K562 (cell line): Measurements from ENCODE around the gene XPR1. TPM values are rescaled to one million over a fixed set of nuclear protein-coding genes. Genes with fewer than 3 reads are reported as not detected.

Experiments
- ATAC-seq: fragments of 200-7000 bp; cut with Tn5 transposase; 3 replicates; pipeline ENCODE4 v1.9.1; 2020; ENCODE audit warnings: moderate library complexity
- BruUV-seq: library from RNA; stranded (reverse); fragments of 400-500 nt; replicated peaks from 2 replicates; lab custom pipeline; 2021; lab: Mats Ljungman, UMichigan
- CTCF ChIA-PET: fragments of 300-600 bp; formaldehyde crosslinking; extraction: SDS; loops from one replicate; lab custom pipeline; 2021; ENCODE audit warnings: low intra/inter-chr PET ratio; lab: Yijun Ruan, JAX
- POLR2A ChIA-PET: fragments of 300-600, 350-650 bp; sonication (Branson Sonifier 250); formaldehyde crosslinking; extraction: SDS; loops from one replicate; lab custom pipeline; 2021; ENCODE audit warnings: antibody characterized with exemption, inconsistent platforms; lab: Yijun Ruan, JAX
- DNase-seq, 4 experiments: peaks; one replicate each; pipeline versions ENCODE4 v3.0.0 to v3.0.0-alpha.2; 2011 to 2018; ENCODE audit warnings: low spot score in 3 of 4, mixed read lengths in 3 of 4; ENCODE audit errors: extremely low read depth in 1 of 4
- FAIRE-seq: peaks from 2 replicates; lab custom pipeline; 2011; peaks lifted over from hg19 to GRCh38; lab: Jason Lieb, UNC
- H2AFZ ChIP-seq: 2 replicates; pipeline ENCODE4 v1.6.0; 2011; ENCODE audit warnings: low read depth, low read length, control low read depth, inconsistent platforms
- H3K27ac ChIP-seq: fragments of 200-600 bp; 3 replicates; pipeline ENCODE4 v1.8.0; 2011; ENCODE audit warnings: low read depth, mild to moderate bottlenecking, control low read depth, inconsistent platforms, low read length, moderate library complexity, mixed read lengths; ENCODE audit errors: extremely low read depth
- H3K27me3 ChIP-seq, 2 experiments: fragments of 300-600 bp in 1 of 2; 2 replicates in 1 of 2; 3 replicates in 1 of 2; pipeline versions ENCODE4 v1.6.0 to v1.8.0; 2011; ENCODE audit warnings: inconsistent platforms in 2 of 2, low read length in 2 of 2, mild to moderate bottlenecking in 1 of 2, mixed read lengths in 1 of 2, moderate library complexity in 1 of 2; ENCODE audit not compliant: control insufficient read depth in 2 of 2, insufficient read depth in 2 of 2
- H3K36me3 ChIP-seq: fragments of 300-600 bp; 3 replicates; pipeline ENCODE4 v1.8.0; 2011; ENCODE audit warnings: mild to moderate bottlenecking, low read length, inconsistent platforms; ENCODE audit not compliant: control insufficient read depth, insufficient read depth
- H3K4me1 ChIP-seq, 2 experiments: fragments of 200-600 bp in 1 of 2; replicated peaks in 1 of 2; 2 replicates in 1 of 2; 3 replicates in 1 of 2; pipeline versions ENCODE4 v1.5.1 to v1.8.0; 2011; ENCODE audit warnings: inconsistent platforms in 2 of 2, low read length in 2 of 2, mild to moderate bottlenecking in 1 of 2, mixed read lengths in 1 of 2, moderate library complexity in 1 of 2; ENCODE audit not compliant: control insufficient read depth in 2 of 2, insufficient read depth in 2 of 2
- H3K4me2 ChIP-seq: 2 replicates; pipeline ENCODE4 v1.6.1; 2011; ENCODE audit warnings: low read length, control low read depth, inconsistent platforms, mixed read lengths; ENCODE audit not compliant: insufficient read depth
- H3K4me3 ChIP-seq: fragments of 200-600 bp; sonication (generic), shearing (Covaris generic); 2 replicates; pipeline ENCODE4 v1.5.1; 2016; ENCODE audit warnings: control low read depth, inconsistent platforms
- H3K79me2 ChIP-seq: fragments of 200-600 bp; 3 replicates; pipeline ENCODE4 v1.8.0; 2011; ENCODE audit warnings: low read length, inconsistent platforms; ENCODE audit not compliant: control insufficient read depth, insufficient read depth
- H3K9ac ChIP-seq, 2 experiments: 2 replicates each; pipeline versions ENCODE4 v1.6.0 to v1.6.1; 2011; ENCODE audit warnings: low read depth in 2 of 2, low read length in 2 of 2, control low read depth in 1 of 2, inconsistent platforms in 1 of 2, mild to moderate bottlenecking in 1 of 2, mixed read lengths in 1 of 2; ENCODE audit not compliant: insufficient read depth in 1 of 2
- H3K9me1 ChIP-seq: one replicate; pipeline ENCODE4 v1.6.0; 2011; ENCODE audit warnings: inconsistent platforms, mild to moderate bottlenecking, low read length, moderate library complexity; ENCODE audit not compliant: control insufficient read depth, insufficient read depth
- H3K9me3 ChIP-seq: replicated peaks from 2 replicates; pipeline ENCODE4 v1.5.1; 2011; ENCODE audit warnings: low read depth, low read length, inconsistent platforms; ENCODE audit not compliant: control insufficient read depth, insufficient read depth
- H4K20me1 ChIP-seq: replicated peaks from 2 replicates; pipeline ENCODE4 v1.6.1; 2011; ENCODE audit warnings: low read length, inconsistent platforms, mixed read lengths; ENCODE audit not compliant: control insufficient read depth, insufficient read depth
- ERF ChIP-seq: fragments of 450-650 bp; formaldehyde crosslinking; IDR thresholded peaks from 2 replicates; pipeline ENCODE4 v1.4.0; 2020; ENCODE audit warnings: mild to moderate bottlenecking, mixed read lengths
- NCOA4 ChIP-seq: fragments of 450-650 bp; IDR thresholded peaks from 2 replicates; pipeline ENCODE4 v1.6.1; 2018; ENCODE audit warnings: mild to moderate bottlenecking; ENCODE audit not compliant: partially characterized antibody
- NR1H2 ChIP-seq: sonication (generic); formaldehyde crosslinking; IDR thresholded peaks from 2 replicates; pipeline ENCODE4 v1.4.0; 2020; ENCODE audit warnings: mild to moderate bottlenecking, missing genetic modification reagents
- PBX2 ChIP-seq, 2 experiments: IDR thresholded peaks in 1 of 2; conservative IDR thresholded peaks in 1 of 2; 2 replicates each; pipeline ENCODE4 v1.6.1; 2016; ENCODE audit warnings: low read depth in 2 of 2, mild to moderate bottlenecking in 1 of 2, missing compliant biosample characterization in 1 of 2, missing genetic modification characterization in 1 of 2, moderate library complexity in 1 of 2
- PTRF ChIP-seq: fragments of 450-650 bp; IDR thresholded peaks from 2 replicates; pipeline ENCODE4 v1.6.1; 2016; ENCODE audit warnings: mild to moderate bottlenecking, missing genetic modification characterization, missing compliant biosample characterization
- SFPQ ChIP-seq: fragments of 200-400 bp; formaldehyde crosslinking; IDR thresholded peaks from 2 replicates; pipeline ENCODE4 v1.6.1; 2017; ENCODE audit warnings: mild to moderate bottlenecking, low read depth, low read length, moderate library complexity
- SIN3B ChIP-seq: fragments of 450-650 bp; IDR thresholded peaks from 2 replicates; pipeline ENCODE4 v1.6.1; 2017; ENCODE audit warnings: low read depth, mild to moderate bottlenecking, moderate library complexity
- YY1 ChIP-seq, 3 experiments: IDR thresholded peaks; 2 replicates each; pipeline ENCODE4 v1.6.1; 2011; ENCODE audit warnings: low read length in 2 of 3, mild to moderate bottlenecking in 2 of 3, moderate library complexity in 2 of 3, borderline replicate concordance in 1 of 3, control low read depth in 1 of 3, low read depth in 1 of 3; ENCODE audit not compliant: insufficient read depth in 3 of 3, insufficient replicate concordance in 2 of 3, control insufficient read depth in 1 of 3, insufficient read length in 1 of 3; ENCODE audit errors: extremely low read depth in 1 of 3
- ZNF212 ChIP-seq: fragments of 450-650 bp; formaldehyde crosslinking; IDR thresholded peaks from 2 replicates; pipeline ENCODE4 v1.4.0; 2020; ENCODE audit warnings: mild to moderate bottlenecking
- WGBS: fragments of 100-300 bp; shearing (Covaris generic); methylation state at CpG from one replicate; pipeline ENCODE4 v1.1.6; 2016; ENCODE audit warnings: low coverage, mixed read lengths; ENCODE audit not compliant: insufficient coverage; ENCODE audit errors: missing lambda C conversion rate; 5-methylcytosine and 5-hydroxymethylcytosine counted together
- in situ Hi-C: fragments of 300-500 bp; cut with MboI; formaldehyde crosslinking; loops from 4 replicates; pipeline ENCODE4 v1.15.0; 2018; ENCODE audit warnings: inconsistent platforms, mixed read lengths
- intact Hi-C: fragments of 100-400 bp; cut with micrococcal nuclease; formaldehyde crosslinking; loops from 2 replicates; pipeline ENCODE4 v1.14.2; 2022
- polyA plus RNA-seq, 8 experiments: library from polyadenylated mRNA; depleted of rRNA in 4 of 8; stranded (reverse) in 5 of 8; unstranded in 3 of 8; fragments of >200 nt; fragmentation: Nextera tagmentation in 2 of 8; fragmentation: Illumina TruSeq in 1 of 8; extraction: Ambion mirVana in 2 of 8; extraction: Trizol in 1 of 8; gene quantifications; 2 replicates each; pipeline versions ENCODE4 v1.2.1 to v1.2.3, GENCODE V29; 2011 to 2014; ENCODE audit warnings: inconsistent platforms in 1 of 8, missing spikeins in 1 of 8
- total RNA-seq, 7 experiments: library from RNA; depleted of rRNA in 6 of 7; stranded (reverse); fragments of >200 nt in 6 of 7; fragmentation: Illumina TruSeq in 2 of 7; extraction: Trizol in 2 of 7; gene quantifications; 2 replicates each; pipeline versions ENCODE4 v1.2.1 to v1.2.3, GENCODE V29; 2011 to 2021; ENCODE audit warnings: low replicate concordance in 1 of 7

Gene XPR1
- total and polyA plus RNA-seq, 9 of the 15 experiments (the other 6 are each of a cell fraction or from before 2014, with no cell fraction given), result 3.0 to 66.2 (median 38.6) TPM

DNA sequence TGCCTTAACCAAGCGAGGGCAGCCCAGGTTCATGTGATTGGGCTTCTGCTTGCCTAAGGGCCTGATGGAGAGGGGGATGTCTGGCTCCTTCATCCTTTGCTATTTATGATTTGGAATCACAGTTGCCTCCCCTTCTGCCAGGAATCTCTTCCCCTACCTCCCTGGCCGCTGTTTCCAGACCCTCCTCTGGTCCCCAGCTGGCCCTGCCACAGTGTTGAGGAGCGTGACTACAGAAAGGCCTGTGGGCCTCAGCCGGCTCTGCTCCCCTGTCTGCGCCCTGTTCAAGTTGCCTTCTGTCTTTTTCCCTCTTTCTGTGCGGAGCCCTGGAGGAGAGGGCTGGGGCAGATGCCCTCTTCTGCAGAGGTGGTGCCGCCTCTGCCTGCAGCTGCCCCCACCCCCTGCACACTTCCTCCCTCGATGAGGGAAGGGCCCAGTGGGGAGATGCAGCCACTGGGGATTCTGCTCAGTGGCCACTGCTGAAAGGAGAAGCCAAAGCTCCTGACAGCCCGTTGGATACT, 287.4 kb downstream of the XPR1 start:
- ATAC-seq (no peak), DNase-seq (no peak), FAIRE-seq (no peak)
- peaks cover 25 to 40% of the 10 kb centered on the region in 2 experiments; a peak in 4 of 5 replicates for H3K4me1 ChIP-seq
- no TSS peak for BruUV-seq
- WGBS, result 46% methylated on average over 9 of the region's 9 CpGs
- POLR2A ChIA-PET, result interaction anchor here (0.7 kb wide), 1 partner anchor 606 kb away, joined by 4 read pairs; no protein-coding TSS in a partner anchor
- no peak overlapping the region for H3K9ac ChIP-seq
- H3K4me2 ChIP-seq, result no peak overlapping the region
- H3K4me3 ChIP-seq, result no peak overlapping the region
- TF ChIP-seq PTRF (tag) (no peak), NR1H2 (CRISPR knock-in tag) (no peak), NCOA4 (no peak)
- no peak overlapping the region for H2AFZ ChIP-seq
- in situ Hi-C loops (no loop called here), intact Hi-C loops (no loop called here)
- H3K79me2 ChIP-seq, result no peaks in the 10 kb centered on the region
- no peaks in the 10 kb centered on the region; a peak in 1 of 5 replicates for H3K27me3 ChIP-seq
- CTCF ChIA-PET, result no interaction called here
- no peak overlapping the region for H3K27ac ChIP-seq
- no peaks in the 10 kb centered on the region for H3K9me3 ChIP-seq
- H4K20me1 ChIP-seq, result no peaks in the 10 kb centered on the region
- no peaks in the 10 kb centered on the region for H3K9me1 ChIP-seq
- no peaks in the 10 kb centered on the region for H3K36me3 ChIP-seq

- WGBS, result 51% methylated on average over 7 of the region's 7 CpGs
- ChIA-PET CTCF (interaction anchor here (0.6 kb wide), 1 partner anchor 503 kb away, joined by 3 read pairs; no protein-coding TSS in a partner anchor), POLR2A (interaction anchor here (0.6 kb wide), 1 partner anchor 1648 kb away, joined by 3 read pairs; no protein-coding TSS in a partner anchor)
- in situ Hi-C loops (no loop called here), intact Hi-C loops (loop anchor here (2.0 kb wide), 1 partner anchor 405 kb away; no protein-coding TSS in a partner anchor)
- H3K36me3 ChIP-seq, result no peaks in the 10 kb centered on the region
- no peak for DNase-seq
- H3K9ac ChIP-seq, result no peak overlapping the region
- H3K79me2 ChIP-seq, result no peaks in the 10 kb centered on the region
- BruUV-seq, result no TSS peak
- H3K27ac ChIP-seq, result no peak overlapping the region
- H2AFZ ChIP-seq, result no peak overlapping the region
- H3K4me3 ChIP-seq, result no peak overlapping the region
- H3K4me1 ChIP-seq, result peaks cover 26 to 40% of the 10 kb centered on the region in 2 experiments; a peak in 4 of 5 replicates
- no peaks in the 10 kb centered on the region; a peak in 1 of 5 replicates for H3K27me3 ChIP-seq
- no peaks in the 10 kb centered on the region for H3K9me1 ChIP-seq
- no peaks in the 10 kb centered on the region for H4K20me1 ChIP-seq
- no peak overlapping the region for H3K4me2 ChIP-seq
- FAIRE-seq, result no peak
- no peaks in the 10 kb centered on the region for H3K9me3 ChIP-seq
- no peak for ATAC-seq
- TF ChIP-seq SIN3B, result no peak
- TF ChIP-seq ERF (CRISPR knock-in tag), result no peak
- no peak for TF ChIP-seq YY1 (IDR thresholded peaks at IDR 0.05; ENCODE audit: borderline replicate concordance in 1 of 3, control insufficient read depth in 1 of 3, extremely low read depth in 1 of 3, insufficient read depth in 3 of 3, insufficient read length in 1 of 3, insufficient replicate concordance in 2 of 3, low read depth in 1 of 3, low read length in 2 of 3)
- no peak for TF ChIP-seq SFPQ
- TF ChIP-seq ZNF212 (CRISPR knock-in tag), result no peak
- TF ChIP-seq PBX2 (CRISPR knock-in tag; IDR thresholded peaks at IDR 0.05; ENCODE audit: low read depth), result no peak
- no peak for TF ChIP-seq PBX2 (tag; conservative IDR thresholded peaks at IDR 0.05; ENCODE audit: low read depth)
Measured at GRCh38 chr1:180920193-180920592, 288.4 kb downstream of the XPR1 start.
